Hematopoietic multipotent progenitor cell treated with erythropoietin and hydrocortisone succinate and interleukin-3 and kit ligand, for 15 days (in vitro differentiated cells): Measurements from ENCODE around the gene NHERF1.

ENCODE experiments used
- DNase-seq: peaks from one replicate; pipeline ENCODE4 v3.0.0-alpha.2; 2015; ENCODE audit warnings: low spot score

NHERF1 gene

DNA sequence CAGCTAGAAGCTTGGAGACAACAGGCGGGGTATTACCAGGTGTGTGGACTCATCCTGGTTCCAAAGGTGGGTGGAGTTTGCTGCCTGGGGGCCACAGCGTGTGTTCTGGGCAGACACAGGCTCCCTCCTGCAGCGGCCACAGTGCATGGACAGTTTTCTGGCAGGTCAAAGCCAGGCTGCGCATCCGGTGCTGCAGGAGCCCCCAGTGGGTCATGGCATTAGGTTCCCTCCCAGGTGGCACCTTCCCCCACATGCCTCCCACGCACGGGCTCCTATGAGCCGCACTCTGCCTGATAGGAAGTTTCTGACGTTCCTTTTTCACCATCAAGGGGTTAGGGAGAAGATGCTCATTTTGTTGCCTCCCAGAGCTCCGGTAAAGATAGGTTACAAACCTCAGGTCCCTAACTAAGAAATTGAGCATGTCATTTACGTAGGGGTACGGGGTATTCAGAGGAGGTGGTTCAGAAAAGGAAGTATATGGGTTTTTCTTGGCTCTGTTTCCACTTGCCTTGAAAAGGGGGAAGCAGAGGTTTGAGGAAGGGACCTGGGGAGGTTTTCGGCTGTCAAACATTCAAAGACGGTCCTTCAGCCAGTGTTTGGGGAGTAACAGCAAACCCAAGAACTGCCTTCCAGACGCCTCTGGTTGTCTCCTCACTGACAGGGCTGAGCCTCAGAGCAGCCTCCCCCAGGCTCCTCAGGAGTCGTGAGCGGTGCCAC lies 60.4 kb downstream of the NHERF1 start:
- DNase-seq, result no peak

GRCh38 chr17:74810699-74811485 lies 62.5 kb downstream of the NHERF1 start:
- no peak for DNase-seq

- DNase-seq, result no peak
These were observed 63.9 kb downstream of the NHERF1 start for GRCh38 chr17:74812109-74813009.

DNA sequence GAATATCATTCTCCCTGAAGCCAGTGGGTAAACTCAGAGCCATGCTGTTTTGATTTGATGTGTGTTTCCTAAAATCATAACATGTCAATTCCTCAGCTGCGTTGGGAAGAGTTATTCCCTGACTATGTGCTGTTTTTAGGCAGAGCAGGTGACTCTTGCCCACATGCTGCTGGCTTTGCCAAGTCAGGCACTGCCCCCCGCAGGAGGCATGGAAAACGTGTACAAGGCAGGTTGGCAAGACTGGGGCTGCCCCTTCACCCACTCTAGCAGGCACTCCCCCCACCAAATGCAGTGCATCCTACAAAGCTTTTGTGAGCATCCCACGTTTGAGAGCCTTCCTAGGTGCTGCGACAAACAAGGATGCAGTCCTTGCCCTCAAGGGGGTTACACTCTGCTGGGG lies 66.0 kb downstream of the NHERF1 start:
- no peak for DNase-seq

DNA sequence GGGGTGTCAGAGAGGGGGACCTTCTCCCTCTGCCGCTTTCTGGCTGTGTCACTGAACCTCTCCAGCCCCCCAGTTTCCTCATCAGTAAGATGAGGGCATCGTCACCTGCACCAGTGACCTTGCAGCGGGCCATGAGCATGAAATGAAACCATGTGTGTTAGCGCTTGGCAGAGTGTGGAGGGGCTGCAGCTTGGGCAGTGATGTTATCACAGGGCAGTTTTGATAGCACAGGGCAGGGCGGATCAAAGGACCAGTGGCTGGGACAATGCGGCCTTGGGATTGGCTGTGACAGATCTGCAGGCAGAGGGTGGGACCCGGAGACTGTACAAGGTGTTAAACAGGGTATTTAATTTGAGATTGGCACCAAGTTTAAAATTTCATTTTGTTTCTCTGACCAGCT lies 66.6 kb downstream of the NHERF1 start:
- no peak for DNase-seq

GRCh38 chr17:74815550-74816370 lies 67.3 kb downstream of the NHERF1 start:
- no peak for DNase-seq

DNA sequence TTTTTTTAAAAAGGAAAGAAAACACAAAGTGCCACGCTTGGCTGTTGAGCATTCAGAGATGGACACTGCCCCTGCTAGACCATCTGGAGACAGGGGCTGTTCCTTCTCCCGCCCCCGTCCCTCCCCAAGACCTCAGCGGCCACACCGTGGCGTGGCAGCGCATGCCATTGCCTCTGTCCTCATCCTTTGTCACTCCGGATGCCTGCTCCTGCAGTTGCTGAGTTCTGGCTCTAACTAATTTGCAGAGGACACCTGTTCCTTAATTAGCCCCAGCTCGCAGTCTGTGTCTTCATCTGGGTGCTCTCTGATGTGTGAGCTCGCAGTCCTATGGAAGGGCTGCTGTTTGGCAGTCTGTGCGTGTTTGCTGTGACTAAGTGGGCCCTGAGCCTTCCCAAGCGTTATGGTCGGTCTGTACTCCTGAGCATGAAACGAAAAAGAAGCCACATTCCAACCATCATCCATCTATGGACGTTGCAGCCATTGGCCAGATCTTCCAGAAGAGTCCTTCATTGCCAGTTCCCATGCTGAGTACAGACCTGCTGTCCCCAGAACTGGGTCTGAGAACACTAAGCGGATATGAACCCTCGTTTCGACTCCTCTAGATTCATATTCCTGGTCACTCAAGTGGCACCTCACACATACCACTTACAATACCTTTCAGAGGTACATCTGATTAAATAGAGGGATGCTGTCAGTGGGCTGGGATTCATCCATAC lies 68.6 kb downstream of the NHERF1 start:
- no peak for DNase-seq

GRCh38 chr17:74818291-74818938 lies 70.0 kb downstream of the NHERF1 start:
- DNase-seq, result no peak
